PC-3 (cell line): ENCODE measurements around the gene SRSF1.

Experiments
- CTCF ChIP-seq: fragments of 300-600 bp; sonication (generic); conservative IDR thresholded peaks from 2 replicates; pipeline ENCODE4 v1.5.1; 2017; ENCODE audit warnings: antibody characterized with exemption, low read depth, mild to moderate bottlenecking, low read length
- EZH2 ChIP-seq: fragments of 300-600 bp; sonication (generic); IDR thresholded peaks from one replicate; pipeline ENCODE4 v1.6.1; 2017; ENCODE audit warnings: antibody characterized with exemption, mild to moderate bottlenecking, low read length; ENCODE audit not compliant: unreplicated experiment

DNA sequence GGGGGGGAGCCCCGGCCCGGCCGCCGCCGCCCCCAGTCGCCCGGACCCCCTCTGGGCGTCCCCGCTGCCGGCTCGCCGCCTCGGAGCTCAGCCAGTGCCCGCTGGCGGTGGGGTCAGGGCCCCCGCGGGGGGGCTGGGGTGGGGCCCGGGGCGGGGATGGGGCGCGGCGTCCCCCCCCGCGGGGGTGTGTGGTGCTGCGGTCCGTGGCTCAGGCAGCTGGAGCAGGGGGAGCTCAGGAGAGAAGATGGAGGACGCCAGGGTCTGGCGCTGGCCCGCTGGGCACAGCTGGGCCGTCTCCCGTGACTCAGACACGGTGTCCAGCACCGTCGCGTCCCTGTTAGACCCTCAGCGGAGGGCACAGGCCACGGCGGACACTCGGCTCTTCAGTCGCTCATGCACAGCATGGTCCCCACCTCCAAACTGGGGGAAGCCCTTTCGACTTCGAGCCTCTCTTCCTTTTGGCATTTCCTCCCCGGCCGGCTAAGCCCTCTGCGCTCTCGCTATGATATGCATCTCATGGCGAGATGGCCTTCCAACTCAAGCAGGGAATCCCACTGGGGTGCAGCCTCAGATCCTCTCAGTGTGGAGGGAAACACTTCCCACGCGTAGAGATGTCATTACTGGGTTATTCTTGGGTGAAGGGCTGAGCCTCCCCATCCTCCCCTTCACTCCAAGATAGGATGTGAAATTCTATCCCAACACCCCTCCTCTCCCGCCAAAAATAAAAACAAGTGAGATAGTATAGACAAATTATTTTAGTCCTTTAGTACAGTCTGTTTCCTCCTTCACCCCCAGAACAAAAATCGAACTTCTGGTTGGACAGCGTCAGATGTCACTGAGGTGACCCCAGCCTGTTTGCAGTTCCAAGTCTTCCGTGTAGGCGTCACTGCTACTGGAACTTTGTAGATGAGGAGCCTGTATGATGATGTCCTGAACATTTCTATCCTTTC, 18.5 kb downstream of the SRSF1 start:
- TF ChIP-seq CTCF, result no peak; the same call in 1 of the 2 replicates
- no peak for TF ChIP-seq EZH2
